ENCODE results near the gene C11orf68. TPM values are rescaled to one million over a fixed set of nuclear protein-coding genes. Genes with fewer than 3 reads are reported as not detected.
A peak's percentile ranks its signal among the peaks of the same experiment; 100 is the strongest.

C11orf68 gene
- total and polyA plus RNA-seq, 2 of the 8 experiments (the other 6 are each of a cell fraction or from before 2014, with no cell fraction given), result 24.0 to 51.2 TPM

DNA sequence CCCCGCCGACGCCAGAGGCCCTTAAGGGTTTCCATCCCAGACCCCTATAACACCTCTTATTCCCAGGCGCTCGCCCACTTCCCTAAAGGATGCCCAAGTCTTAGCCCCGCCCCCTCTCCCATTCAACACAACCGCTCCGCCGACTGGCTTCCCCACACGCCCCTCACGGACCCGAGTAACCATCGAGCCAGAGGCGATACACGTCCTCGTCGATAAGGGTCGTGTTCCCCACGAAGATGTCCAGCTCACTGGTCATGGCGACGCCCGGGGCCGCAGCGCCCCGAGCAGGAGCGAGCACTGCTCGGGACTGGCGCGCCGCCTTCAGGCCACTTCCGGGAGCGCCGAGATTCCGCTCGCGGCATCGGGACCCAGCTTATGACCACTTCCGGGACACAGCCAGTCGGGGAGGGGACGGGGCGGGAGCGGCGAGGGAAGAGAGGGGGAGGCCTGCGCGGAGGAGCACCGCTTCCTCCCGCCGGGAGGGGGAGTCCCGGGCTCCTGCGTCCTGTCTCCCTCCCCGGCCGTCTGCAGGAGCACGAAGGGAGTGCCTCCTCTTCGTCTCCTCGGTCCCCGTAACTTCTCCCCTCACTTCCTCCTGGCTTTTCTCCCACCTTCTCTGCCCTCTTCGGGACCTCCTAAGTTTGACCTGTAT, 30.6 kb downstream of the C11orf68 start, which contains the start of gene FIBP (continued):
- TF ChIP-seq CEBPB (IDR thresholded peaks at IDR 0.05; ENCODE audit: low read depth, low read length) (no peak), BRCA1 (IDR thresholded peaks at IDR 0.05; ENCODE audit: low read depth, low read length) (no peak), SIX5 (IDR thresholded peaks at IDR 0.05; ENCODE audit: low read depth, low read length) (no peak), RFX5 (IDR thresholded peaks at IDR 0.05; ENCODE audit: borderline replicate concordance, low read depth, low read length) (no peak), PHF8 (conservative IDR thresholded peaks at IDR 0.05; ENCODE audit: low read depth, low read length) (peak; percentile 89), RNF2 (IDR thresholded peaks at IDR 0.05; ENCODE audit: borderline replicate concordance, low read depth, low read length, missing control alignments, poor library complexity, severe bottlenecking) (no peak), POLR2AphosphoS5 (IDR thresholded peaks at IDR 0.05; ENCODE audit: low read depth, low read length) (peak; percentile 72), JUND (IDR thresholded peaks at IDR 0.05; ENCODE audit: low read length) (no peak), CHD2 (IDR thresholded peaks at IDR 0.05; ENCODE audit: low read length) (no peak), TCF12 (IDR thresholded peaks at IDR 0.05; ENCODE audit: low read depth, low read length) (0 out of 2 replicates have a peak, but pooled peaks have one; percentile 3), EGR1 (IDR thresholded peaks at IDR 0.05; ENCODE audit: borderline replicate concordance, low read depth, low read length) (peak; percentile 88), RBBP5 (IDR thresholded peaks at IDR 0.05; ENCODE audit: borderline replicate concordance, low read depth, low read length) (peak; percentile 65; the same call in 1 of the 2 replicates), TAF1 (IDR thresholded peaks at IDR 0.05; ENCODE audit: low read depth, low read length) (peak; percentile 77)
- TF ChIP-seq, protein P1, sequence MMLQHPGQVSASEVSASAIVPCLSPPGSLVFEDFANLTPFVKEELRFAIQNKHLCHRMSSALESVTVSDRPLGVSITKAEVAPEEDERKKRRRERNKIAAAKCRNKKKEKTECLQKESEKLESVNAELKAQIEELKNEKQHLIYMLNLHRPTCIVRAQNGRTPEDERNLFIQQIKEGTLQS (IDR thresholded peaks at IDR 0.05; ENCODE audit: insufficient read depth, low read depth, low read length), result peak; percentile 56; the same call in 1 of the 2 replicates
- TF ChIP-seq, protein P2, sequence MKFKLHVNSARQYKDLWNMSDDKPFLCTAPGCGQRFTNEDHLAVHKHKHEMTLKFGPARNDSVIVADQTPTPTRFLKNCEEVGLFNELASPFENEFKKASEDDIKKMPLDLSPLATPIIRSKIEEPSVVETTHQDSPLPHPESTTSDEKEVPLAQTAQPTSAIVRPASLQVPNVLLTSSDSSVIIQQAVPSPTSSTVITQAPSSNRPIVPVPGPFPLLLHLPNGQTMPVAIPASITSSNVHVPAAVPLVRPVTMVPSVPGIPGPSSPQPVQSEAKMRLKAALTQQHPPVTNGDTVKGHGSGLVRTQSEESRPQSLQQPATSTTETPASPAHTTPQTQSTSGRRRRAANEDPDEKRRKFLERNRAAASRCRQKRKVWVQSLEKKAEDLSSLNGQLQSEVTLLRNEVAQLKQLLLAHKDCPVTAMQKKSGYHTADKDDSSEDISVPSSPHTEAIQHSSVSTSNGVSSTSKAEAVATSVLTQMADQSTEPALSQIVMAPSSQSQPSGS (IDR thresholded peaks at IDR 0.05; ENCODE audit: low read length), result no peak
- TF ChIP-seq, protein P3, sequence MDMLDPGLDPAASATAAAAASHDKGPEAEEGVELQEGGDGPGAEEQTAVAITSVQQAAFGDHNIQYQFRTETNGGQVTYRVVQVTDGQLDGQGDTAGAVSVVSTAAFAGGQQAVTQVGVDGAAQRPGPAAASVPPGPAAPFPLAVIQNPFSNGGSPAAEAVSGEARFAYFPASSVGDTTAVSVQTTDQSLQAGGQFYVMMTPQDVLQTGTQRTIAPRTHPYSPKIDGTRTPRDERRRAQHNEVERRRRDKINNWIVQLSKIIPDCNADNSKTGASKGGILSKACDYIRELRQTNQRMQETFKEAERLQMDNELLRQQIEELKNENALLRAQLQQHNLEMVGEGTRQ (IDR thresholded peaks at IDR 0.05; ENCODE audit: low read length), result no peak
- TF ChIP-seq, protein P4, sequence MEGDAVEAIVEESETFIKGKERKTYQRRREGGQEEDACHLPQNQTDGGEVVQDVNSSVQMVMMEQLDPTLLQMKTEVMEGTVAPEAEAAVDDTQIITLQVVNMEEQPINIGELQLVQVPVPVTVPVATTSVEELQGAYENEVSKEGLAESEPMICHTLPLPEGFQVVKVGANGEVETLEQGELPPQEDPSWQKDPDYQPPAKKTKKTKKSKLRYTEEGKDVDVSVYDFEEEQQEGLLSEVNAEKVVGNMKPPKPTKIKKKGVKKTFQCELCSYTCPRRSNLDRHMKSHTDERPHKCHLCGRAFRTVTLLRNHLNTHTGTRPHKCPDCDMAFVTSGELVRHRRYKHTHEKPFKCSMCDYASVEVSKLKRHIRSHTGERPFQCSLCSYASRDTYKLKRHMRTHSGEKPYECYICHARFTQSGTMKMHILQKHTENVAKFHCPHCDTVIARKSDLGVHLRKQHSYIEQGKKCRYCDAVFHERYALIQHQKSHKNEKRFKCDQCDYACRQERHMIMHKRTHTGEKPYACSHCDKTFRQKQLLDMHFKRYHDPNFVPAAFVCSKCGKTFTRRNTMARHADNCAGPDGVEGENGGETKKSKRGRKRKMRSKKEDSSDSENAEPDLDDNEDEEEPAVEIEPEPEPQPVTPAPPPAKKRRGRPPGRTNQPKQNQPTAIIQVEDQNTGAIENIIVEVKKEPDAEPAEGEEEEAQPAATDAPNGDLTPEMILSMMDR (IDR thresholded peaks at IDR 0.05; ENCODE audit: control extremely low read depth in 1 of 3, insufficient read depth in 1 of 3, low read depth in 1 of 3, low read length in 3 of 3), result peak in 2 of 3 experiments; percentile 80 to 84; a peak in 3 of 4 replicates
